Activated CD4-positive, alpha-beta T cell treated with anti-CD3 and anti-CD28 coated beads, Interleukin-2, amount 50 U/mL, for 16 hours (primary cell): ENCODE data around the gene LRRC8D.

Experiments used
- DNase-seq: peaks from one replicate; pipeline ENCODE4 v3.0.0-alpha.2; 2020

LRRC8D gene

DNA sequence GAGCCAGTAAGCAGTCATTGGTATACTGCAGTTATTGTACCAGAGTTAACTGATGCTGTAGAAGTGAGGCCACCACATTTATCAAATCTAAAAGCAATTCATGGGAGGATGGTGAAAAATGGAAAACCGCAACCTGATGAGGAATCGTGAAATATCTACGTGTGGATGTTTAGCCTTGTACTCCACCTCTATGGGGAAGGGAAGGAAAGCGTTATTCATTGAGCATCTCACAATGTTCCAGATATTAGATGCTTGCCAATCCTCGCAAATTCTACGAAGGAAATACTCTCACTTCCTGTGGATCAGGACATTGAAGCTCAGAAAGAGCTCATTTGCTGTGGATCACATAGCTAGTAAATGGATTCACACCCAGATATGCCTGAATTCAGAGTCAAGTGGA is 77.3 kb downstream of the LRRC8D start:
- DNase-seq: no peak

DNA sequence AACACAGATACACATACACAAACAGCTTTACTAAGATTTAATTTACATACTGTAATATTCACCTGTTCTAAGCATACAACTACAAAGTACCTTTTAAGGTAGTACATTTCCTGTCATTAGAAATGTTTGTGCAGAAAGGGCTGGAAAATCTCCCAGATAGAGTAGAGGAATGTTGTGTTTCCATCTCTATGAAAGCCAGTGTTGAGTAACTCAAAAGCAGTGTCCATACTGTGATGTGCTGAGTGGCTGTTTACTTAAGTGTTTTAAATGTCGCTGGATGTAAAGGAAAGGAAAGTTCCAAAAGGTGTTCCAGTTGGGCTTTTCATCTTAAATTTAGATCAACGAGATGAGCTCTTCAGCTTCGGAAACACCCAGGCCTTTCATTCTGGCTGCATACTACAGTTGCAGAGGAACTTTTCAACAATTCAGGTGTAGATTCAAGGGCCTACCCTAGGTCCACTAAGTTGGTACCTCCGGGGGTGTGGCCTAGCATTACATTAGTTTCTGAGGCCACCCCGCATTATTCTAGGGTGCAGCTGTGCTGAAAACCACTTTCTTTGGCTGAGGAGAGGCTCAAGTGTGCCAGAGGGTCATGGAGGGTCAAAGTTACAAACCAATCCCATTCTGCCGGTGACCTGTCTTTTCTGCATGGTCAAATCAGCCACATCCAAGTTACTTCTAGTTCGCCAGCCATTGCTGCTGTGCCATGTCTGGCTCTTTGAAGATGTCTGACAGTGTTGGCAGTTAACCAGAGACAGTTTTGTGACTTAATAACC is 78.1 kb downstream of the LRRC8D start:
- no peak for DNase-seq

DNA sequence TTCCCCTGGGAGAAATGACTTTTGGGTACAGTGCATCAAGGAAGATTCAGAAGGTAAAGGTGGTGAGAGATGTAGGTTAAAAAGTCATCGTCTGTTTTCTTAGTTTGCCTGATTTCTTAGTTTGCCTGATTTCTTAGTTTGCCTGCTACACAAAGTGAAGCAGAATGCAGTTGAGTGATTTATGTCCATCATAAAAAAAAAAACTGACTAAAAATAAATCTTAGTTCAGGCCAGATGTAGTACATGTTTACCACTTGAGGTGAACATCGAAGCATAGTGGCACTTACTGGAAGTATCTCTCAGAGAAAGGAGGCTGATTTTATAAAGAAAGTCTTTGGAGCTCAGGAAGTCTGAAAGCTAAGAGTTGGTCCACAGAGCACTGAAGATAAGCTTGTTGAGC is 79.5 kb downstream of the LRRC8D start:
- no peak for DNase-seq

DNA sequence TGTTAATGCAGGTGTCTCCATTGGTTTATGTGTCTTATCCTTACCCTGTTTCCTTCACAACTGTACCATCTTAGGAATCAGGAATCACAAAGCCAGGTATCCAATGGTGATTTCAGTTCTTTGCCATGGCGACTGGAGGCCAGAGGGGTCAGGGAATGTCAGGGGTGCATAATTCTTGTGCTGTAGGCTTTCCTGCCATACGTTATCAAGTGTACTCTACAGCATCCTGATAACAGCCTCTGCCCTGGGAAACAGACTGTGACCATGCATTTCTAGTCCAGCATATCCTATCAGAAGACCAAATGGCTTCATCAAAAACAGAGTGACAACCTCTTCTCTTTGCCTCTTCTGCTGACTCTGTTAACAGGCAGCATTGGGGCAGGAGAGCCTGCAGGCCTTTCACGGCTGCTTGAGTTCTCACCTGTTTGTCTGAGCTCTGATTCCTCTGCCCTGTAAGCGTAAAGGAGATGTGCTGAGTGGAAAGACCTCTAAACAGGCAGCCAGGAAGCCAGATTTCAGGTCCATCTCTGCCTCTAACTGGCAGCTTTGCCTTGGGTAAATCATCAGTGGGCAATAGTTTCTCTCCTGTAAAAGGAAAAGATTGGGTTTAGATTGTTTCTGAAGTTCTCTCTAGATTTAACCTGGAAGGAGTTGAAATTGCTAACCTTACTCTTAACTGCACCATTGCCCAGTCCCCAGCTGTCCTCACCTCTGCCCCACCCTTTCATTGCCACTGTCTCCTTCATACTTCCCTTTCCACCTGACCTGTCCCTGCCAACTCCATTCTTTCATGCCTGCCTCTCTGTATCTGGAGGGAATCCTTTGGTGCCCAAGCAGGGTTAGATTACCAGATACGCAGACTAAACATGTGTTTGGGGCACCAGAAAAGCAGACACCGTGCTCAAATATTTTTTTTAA is 80.2 kb downstream of the LRRC8D start:
- DNase-seq: no peak

DNA sequence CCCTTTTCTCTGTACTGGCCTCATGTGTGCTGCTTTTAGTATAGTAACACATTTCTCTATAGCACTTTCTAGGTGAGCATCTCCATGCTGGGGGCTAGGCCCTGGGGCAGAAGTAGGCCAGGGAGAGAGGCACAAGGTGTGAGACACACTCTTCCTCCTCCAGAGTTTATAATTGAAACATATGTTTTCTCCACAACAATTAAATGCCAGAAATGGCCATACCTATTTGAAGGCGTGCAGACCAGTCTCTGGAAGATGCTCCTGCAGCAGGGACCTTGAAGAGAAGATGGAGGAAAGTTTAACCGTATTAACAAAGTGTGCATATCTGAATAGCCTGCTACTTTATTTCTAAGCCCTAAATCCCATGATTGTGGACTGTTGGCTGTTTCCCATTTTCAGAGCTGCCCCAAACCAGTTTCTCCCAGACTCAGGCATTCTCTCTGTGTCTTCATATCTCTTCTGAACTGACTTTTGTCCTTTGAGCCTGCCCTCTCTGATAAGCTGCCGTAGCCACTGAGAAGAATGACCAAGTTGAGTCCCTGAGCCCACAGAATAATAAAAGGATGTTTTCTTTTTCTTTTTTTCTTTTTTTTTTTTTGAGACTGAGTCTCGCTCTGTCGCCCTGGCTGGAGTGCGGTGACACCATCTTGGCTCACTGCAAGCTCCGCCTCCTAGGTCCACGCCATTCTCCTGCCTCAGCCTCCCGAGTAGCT is 81.3 kb downstream of the LRRC8D start:
- DNase-seq: no peak

DNA sequence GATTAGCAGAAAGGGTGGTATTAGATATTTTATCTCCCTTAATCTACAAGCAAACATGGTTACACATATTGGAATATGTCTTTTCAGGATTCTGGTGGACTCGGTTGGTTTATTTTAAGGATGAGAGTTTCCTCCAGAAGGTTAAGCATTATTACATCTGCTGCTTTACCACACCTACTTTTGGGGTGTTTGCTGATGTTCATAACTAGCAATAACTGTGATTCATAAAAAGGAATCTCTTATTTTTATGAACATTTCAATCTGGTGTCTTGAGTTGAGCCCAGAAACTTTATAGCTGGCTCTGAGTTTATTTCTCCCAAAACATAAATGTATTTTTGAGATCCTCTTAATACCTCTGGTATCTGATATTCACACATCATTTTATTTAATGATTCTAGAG is 82.7 kb downstream of the LRRC8D start:
- no peak for DNase-seq

DNA sequence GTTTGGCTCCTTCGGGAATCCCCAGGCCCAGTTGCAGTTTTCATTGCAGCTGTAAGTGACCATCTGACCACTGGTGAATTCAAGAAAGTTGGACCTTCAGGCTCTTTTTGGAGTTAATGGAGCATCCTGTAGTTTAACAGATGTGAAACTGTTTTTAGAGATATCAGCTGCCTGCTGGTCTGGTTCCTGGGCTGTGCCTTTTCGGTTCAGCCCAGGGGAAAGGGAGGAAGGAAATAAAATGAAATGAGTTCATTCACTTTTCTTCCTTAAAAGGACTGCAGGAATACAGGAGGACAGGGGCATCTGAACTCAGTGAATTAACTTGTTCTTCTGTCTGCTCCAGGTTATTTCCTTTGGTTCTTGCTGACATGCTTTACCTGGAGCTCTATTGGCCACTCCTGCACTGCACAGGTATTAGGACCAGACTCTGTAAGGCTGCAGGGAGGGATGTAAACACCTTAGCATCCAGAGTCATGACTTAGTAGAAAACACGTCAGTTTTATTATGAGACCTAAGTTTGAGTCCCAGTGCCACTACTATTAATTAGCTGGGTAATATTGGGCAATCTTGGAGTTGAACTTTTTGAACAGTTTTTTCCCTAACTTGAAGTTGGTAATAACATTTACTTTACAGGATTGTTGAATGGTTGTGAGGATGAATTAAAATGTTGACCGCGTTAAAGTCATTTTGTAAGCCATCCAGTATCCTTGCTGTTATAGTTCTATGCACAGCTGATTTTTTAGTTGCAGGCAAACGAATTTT is 83.6 kb downstream of the LRRC8D start:
- DNase-seq: no peak

DNA sequence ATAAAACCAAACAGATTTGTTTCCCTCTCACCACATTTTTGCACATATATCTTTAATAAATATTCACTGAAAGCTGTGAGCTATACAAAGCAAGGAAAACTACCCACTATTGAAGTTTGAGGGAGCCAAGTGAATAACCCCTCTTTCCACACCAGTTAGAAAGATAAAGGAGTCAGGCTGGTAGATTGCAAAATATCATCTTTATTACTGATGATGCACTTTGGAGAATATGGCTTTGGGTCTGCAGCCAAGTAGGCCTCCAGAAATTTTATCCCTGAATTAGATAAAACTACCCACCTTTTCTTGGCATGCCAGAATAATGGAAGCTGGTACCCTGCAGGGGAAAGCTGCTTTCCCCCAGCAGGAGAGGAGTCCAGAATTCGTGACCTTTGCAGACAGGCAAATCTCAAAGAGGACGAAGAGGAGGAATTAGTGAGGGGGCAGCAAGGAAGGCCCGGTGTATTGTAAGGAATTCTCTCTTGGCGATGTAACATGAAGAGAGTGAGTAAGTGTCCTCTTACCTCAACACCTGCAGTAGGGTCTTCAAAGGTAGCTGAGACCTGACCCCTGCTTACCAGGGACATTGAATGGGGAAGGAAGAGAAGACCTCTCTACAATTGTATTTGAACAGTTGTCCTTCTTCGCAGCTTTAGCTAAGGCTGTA is 84.7 kb downstream of the LRRC8D start:
- DNase-seq: no peak

DNA sequence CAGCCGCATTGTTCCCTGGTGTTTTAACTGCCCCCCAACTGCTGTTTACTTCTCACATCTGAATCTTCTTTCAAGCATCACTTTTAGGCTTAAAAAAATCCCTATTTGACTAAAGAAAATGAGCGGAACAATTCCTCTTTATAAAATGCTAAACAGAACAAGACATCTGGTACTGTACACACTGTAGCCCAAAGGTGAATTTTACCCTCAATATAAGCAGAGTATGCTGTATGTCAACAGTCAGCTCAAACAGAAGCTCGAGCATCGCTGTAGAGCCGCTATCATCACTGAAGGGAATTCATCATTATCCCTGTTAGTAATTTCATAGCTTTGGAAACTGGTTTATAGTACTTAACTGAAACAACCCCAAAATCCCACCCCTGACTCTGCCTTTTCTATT is 85.3 kb downstream of the LRRC8D start:
- DNase-seq: no peak

DNA sequence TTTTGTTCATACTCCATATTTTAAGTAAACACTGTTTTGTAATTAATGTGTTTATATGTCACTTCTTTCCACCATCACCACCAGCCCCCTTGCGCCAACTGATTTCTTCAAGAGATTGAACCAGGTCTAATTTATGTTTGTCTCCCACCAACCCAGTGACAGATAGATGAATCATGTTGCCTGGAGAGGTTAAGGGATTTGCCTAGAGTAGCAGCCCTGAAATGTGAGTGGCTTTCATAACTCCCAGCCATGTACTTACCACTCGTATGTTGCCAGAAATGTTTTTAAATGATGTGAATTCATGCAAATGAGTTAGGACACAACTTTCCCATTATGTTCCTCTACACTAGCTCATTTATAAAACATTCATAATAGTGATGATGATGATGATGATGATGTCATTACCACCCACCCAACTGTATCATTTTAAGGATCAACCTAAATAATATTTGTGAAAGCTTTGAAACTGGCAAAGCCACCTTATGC is 86.9 kb downstream of the LRRC8D start:
- no peak for DNase-seq

DNA sequence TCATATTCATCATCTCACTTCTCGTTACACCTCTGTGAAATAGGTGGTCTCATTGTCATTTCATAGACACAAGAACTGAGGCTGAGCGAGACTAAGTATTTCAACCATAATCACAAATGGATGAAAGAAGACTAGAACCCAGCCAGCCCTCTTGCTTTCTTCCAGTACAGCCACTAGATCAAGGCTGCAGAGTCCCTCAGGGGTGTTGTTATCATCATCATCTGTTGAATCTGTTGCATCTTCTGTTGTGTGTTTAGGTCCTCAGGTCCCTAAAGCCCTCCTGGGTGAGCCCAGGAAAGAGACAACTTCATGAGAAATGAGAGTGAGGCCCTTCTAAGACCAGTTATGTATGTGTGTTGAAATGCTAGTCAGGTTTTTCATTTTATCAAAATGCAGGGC is 87.4 kb downstream of the LRRC8D start:
- no peak for DNase-seq

DNA sequence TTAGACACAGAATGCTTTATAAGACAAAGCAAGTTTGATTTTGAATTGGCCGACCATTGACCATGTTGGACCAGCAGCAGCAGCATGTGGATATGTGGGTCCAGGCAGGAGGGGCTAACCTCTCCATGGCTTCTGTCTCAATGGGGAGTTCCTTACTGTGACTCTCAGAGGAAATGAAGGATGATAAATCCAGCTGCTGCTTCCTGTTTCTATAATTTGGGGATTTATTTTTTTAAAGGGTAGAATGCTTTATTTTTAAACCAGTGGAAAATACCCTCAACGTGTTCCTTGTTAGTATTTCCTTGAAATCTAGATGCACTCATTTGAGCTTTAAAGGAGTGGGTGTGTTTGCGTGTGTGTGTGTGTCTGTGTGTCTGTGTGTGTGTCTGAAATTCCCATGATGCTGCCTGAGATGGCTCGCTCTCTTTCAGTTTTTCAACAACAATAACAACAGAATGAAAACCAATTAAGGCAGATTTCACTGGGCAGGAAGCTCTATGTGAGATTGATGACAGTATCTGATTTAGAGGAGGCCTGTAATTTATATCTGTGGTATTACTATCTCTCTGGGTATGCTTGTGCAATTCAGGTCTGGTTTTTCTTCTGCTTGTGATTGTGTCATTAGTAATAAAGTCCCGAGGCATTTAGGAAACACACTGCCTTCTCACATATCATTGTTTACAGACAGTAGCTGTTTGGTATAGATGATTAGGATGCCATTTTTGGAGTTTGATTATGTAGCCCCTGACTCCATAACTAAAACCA is 88.0 kb downstream of the LRRC8D start:
- DNase-seq: no peak

DNA sequence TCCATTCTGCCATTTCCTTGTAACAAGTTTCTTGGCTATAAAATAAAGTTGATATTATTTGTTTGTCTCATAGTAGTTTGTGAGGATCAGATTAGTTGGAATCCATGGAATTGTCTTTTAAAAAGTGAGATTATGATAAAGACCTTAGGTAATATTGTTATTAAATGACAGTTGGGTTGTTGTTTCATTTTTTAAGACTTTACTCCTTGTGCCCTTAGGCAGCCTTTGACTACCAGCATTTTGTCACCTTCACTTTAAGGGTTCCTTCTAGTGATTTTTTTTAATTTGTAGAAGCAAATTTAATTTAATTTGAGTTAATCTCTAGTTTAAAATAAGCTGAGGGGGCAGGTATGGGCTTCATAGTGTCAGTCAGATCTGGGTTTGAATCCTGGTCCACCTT is 89.4 kb downstream of the LRRC8D start:
- no peak for DNase-seq

DNA sequence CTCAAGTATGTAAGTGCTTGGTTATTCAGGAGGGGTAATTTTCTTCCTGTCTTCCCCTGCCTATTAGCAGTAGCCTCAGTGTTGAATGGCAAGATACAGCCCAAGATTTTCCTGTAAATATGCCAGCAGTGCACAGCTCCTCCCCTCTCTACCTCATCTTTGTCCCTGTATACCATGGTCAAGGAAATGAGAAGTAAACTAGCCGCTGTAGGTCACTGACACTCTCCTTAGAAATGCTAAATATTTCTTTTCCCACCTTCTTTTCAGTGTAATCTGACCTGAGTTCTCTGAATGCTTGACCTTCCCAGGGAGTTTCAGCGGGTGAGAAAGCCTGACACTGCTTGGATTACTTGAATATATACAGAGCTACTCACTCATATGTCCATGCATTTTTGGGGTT is 89.9 kb downstream of the LRRC8D start:
- DNase-seq: no peak

DNA sequence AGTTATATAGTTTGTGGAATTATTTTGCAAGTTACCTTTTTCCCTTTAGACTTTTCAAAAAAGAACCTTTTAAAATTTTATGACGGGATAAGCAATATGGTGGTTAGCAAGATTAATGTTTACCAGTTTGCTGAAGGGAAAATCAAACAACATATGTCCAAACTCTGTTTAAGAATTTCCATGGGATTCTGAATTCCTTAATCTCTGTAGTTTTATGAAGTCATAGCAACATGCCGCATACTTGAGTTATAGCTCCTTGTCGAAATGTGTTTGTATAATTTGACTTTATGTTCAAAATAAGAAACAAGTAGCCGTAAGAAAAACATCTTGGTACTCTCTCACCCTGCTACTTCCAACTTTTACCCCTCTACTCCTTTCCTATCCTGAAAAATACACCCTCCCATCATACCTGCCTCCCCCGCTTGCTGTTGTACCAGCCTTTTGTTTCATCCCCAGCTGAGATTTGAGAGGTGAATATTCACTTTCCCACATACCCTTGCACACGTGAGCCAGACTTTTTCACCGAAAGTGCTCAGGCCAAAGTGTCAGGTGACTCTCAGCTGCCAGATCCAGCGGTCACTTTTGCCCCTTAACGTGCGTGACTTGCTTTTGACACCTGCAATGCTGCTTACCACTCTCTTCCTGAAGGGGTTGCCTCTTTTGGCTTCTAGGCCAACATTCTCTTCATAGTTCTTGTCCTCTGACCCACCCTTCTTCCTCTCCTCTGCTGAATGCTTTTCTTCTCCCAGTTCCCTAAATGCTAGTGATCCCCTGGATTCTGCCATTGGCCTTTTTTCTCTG is 90.6 kb downstream of the LRRC8D start:
- DNase-seq: no peak

DNA sequence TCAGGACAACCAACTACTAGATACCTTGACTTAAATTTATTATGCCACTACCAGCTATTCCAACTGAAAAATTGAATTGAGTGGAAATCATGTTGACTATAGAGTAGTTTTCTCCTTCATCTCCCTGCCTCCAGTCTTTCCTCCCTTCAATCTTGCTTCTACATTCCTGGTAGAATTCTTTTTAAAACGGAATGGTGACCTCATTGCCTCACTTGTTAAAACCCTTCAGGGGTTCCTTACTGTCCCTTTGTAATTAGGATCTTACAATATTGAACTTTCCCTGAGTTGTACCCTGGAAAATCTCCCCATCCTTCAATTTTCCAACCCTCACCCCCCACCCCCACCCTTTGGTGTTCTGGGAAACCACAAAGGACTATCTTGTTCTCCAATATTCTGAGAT is 91.2 kb downstream of the LRRC8D start:
- no peak for DNase-seq

DNA sequence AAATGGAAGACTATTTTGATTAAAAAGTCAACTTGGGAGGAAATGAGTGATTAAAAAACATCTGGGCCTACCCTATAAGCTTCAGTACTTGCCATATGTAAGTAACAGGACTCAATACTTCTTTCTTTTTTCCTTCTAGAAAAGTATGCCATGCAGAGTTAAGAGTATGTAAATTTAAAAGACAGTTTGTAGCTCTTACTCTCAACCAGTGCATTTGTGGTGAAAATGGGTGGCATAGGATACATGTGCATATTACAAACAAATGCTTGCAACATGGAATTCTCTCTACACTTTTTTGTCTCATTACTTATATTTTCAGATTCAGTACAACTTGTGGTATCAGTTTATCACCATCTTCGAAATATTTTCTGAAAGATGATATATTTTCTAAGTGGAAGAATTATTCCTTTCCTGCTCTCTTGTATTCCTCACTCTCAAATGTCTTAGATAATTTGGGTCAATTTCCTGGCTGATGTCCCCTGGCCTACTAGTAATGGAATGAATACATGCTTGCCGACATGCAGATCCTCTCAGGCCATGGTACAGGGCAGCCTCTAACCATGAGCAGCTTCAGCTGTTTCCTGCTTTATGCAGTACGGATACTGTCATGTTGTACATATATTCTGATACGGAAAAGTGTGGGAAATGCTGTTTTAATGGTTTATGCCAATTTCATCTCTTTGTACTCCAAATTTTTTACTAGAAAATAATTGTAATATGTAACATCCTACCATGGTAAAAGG is 92.7 kb downstream of the LRRC8D start:
- DNase-seq: no peak

DNA sequence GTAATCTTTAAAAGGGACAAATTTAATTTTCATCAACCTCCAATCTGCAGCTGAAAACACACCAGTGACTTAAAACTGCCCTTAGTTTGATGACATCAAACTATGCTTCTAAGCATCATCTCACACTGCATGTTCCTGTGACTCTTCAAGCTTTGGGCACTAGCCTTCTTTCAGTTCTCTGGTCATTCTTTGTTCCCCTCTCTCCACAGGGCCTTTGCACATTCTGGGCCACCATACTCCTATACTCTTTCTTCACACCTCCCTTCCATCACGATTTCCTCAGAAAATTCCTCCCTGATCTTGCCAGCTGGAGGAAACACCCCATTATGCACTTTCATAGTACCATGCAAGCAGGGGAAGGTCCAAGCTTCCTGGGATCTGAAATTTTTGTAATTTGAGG is 96.5 kb downstream of the LRRC8D start:
- DNase-seq: no peak

DNA sequence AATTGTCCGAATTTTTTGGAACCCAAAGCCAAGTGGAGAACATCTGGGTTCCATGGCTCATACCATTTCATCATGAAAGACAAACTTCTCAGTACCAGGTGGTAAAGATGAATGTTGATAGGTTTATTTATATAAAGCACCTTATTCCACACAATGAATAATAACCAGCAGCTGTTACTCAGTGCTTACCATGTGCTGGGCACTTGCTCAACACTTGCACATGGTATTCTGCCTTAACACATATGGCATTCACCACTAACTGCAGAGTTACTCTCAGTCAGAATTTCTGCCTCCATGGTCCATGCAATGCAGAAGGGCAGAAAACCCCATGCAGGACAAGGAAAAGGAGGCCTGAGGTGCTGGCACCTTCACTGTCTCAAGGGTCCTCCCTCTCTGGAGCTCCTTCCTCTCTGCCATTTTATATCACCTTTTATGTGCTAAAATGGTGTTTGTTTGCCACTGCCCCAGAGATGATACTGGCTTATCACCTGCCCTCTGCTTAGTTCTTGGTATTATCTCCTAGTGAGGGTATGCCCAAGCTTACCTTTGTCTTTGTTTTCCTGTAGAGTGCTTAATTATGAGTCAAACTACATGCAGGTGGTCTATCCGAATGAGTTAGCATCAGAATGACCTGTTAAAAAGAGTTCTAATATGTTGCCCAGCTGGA is 97.4 kb downstream of the LRRC8D start:
- no peak for DNase-seq
